GM12878 (cell line): ENCODE data around the gene CDH20. TPM values are rescaled to one million over a fixed set of nuclear protein-coding genes. Genes with fewer than 3 reads are reported as not detected.

Experiments
- ATAC-seq: fragments of 200-7000 bp; cut with Tn5 transposase; 3 replicates; pipeline ENCODE4 v1.9.1; 2020; ENCODE audit warnings: mild to moderate bottlenecking, moderate library complexity
- Bru-seq: library from RNA; stranded (reverse); fragments of 400-500 nt; gene quantifications from one replicate; lab custom pipeline; 2021; lab: Mats Ljungman, UMichigan
- BruChase-seq, 2 experiments: library from RNA; stranded (reverse); fragments of 400-500 nt; gene quantifications; one replicate each; lab custom pipeline; 2021; lab: Mats Ljungman, UMichigan
- BruUV-seq: library from RNA; stranded (reverse); fragments of 400-500 nt; replicated peaks from 2 replicates; lab custom pipeline; 2021; lab: Mats Ljungman, UMichigan
- CTCF ChIA-PET: fragments of 300-600 bp; sonication (Branson Sonifier 250); formaldehyde crosslinking; extraction: SDS; loops from one replicate; lab custom pipeline; 2021; ENCODE audit warnings: inconsistent platforms; lab: Yijun Ruan, JAX
- POLR2A ChIA-PET: fragments of 350-600 bp; formaldehyde crosslinking; extraction: SDS; loops from one replicate; lab custom pipeline; 2021; ENCODE audit warnings: inconsistent platforms; lab: Charles Lee
- RAD21 ChIA-PET: fragments of 300-600 bp; sonication (Branson Sonifier 250); formaldehyde crosslinking; loops from one replicate; lab custom pipeline; 2023; ENCODE audit warnings: antibody characterized with exemption; ENCODE audit not compliant: unreplicated experiment; lab: Charles Lee
- SMC1A ChIA-PET: fragments of 300-600 bp; sonication (Branson Sonifier 250); formaldehyde crosslinking; loops from one replicate; lab custom pipeline; 2023; ENCODE audit not compliant: unreplicated experiment, uncharacterized antibody; lab: Charles Lee
- DNase-seq: peaks from one replicate; pipeline ENCODE4 v3.0.0-alpha.2; 2011; ENCODE audit warnings: low read depth, low spot score
- FAIRE-seq: peaks from 3 replicates; lab custom pipeline; 2011; peaks lifted over from hg19 to GRCh38; lab: Jason Lieb, UNC
- H2AFZ ChIP-seq: 2 replicates; pipeline ENCODE4 v1.6.0; 2011; ENCODE audit warnings: low read depth, low read length, control low read depth; ENCODE audit not compliant: control insufficient read depth
- H3K27ac ChIP-seq: 2 replicates; pipeline ENCODE4 v1.5.1; 2011; ENCODE audit warnings: control low read depth; ENCODE audit not compliant: control insufficient read depth, insufficient read depth
- H3K27me3 ChIP-seq, 2 experiments: replicated peaks in 1 of 2; 2 replicates each; pipeline versions ENCODE4 v1.6.0 to v1.6.1; 2011; ENCODE audit warnings: low read length in 1 of 2; ENCODE audit not compliant: control insufficient read depth in 2 of 2, insufficient read depth in 2 of 2
- H3K36me3 ChIP-seq, 2 experiments: 2 replicates each; pipeline ENCODE4 v1.5.1; 2011; ENCODE audit warnings: low read length in 1 of 2; ENCODE audit not compliant: control insufficient read depth in 2 of 2, insufficient read depth in 2 of 2
- H3K4me1 ChIP-seq: 2 replicates; pipeline ENCODE4 v1.6.1; 2011; ENCODE audit warnings: mild to moderate bottlenecking, low read length, moderate library complexity, mixed read lengths; ENCODE audit not compliant: control insufficient read depth, insufficient read depth
- H3K4me2 ChIP-seq: 2 replicates; pipeline ENCODE4 v1.6.0; 2011; ENCODE audit warnings: control low read depth; ENCODE audit not compliant: control insufficient read depth, insufficient read depth
- H3K4me3 ChIP-seq: fragments of 200-600 bp; sonication (generic); 2 replicates; pipeline ENCODE4 v1.5.1; 2016
- H3K79me2 ChIP-seq: 2 replicates; pipeline ENCODE4 v1.6.0; 2011; ENCODE audit warnings: low read length; ENCODE audit not compliant: control insufficient read depth, insufficient read depth
- H3K9ac ChIP-seq: 2 replicates; pipeline ENCODE4 v1.8.0; 2011; ENCODE audit warnings: low read length, control low read depth, mixed read lengths; ENCODE audit not compliant: control insufficient read depth, insufficient read depth
- H3K9me3 ChIP-seq: replicated peaks from 3 replicates; pipeline ENCODE4 v1.5.1; 2011; ENCODE audit warnings: mild to moderate bottlenecking, low read length; ENCODE audit not compliant: control insufficient read depth, insufficient read depth
- H4K20me1 ChIP-seq: 2 replicates; pipeline ENCODE4 v1.6.0; 2011; ENCODE audit not compliant: control insufficient read depth, insufficient read depth
- EGR1 ChIP-seq, 2 experiments: IDR thresholded peaks; 1 replicate in 1 of 2; 2 replicates in 1 of 2; pipeline ENCODE4 v1.6.1; 2011 to 2012; ENCODE audit warnings: low read depth in 2 of 2, low read length in 2 of 2, borderline replicate concordance in 1 of 2, mild to moderate bottlenecking in 1 of 2, moderate library complexity in 1 of 2
- HDAC6 ChIP-seq: fragments of 200-600 bp; sonication (generic); IDR thresholded peaks from one replicate; pipeline ENCODE4 v1.8.0; 2017; ENCODE audit warnings: antibody characterized with exemption; ENCODE audit not compliant: unreplicated experiment
- IRF3 ChIP-seq: fragments of 450-650 bp; IDR thresholded peaks from 2 replicates; pipeline ENCODE4 v1.6.1; 2014; ENCODE audit warnings: mild to moderate bottlenecking
- LARP7 ChIP-seq: fragments of 450-650 bp; IDR thresholded peaks from 2 replicates; pipeline ENCODE4 v1.6.1; 2017; ENCODE audit warnings: mild to moderate bottlenecking
- NBN ChIP-seq: fragments of 450-650 bp; IDR thresholded peaks from 2 replicates; pipeline ENCODE4 v1.6.1; 2016
- RELA ChIP-seq: fragments of 450-650 bp; IDR thresholded peaks from 2 replicates; pipeline ENCODE4 v1.8.0; 2014; ENCODE audit warnings: borderline replicate concordance; ENCODE audit not compliant: partially characterized antibody
- USF1 ChIP-seq: IDR thresholded peaks from 2 replicates; pipeline ENCODE4 v1.6.1; 2011; ENCODE audit warnings: borderline replicate concordance, low read depth, mild to moderate bottlenecking, moderate library complexity, mixed read lengths, low read length; ENCODE audit not compliant: insufficient read depth; ENCODE audit errors: extremely low read length
- YY1 ChIP-seq: IDR thresholded peaks from 2 replicates; pipeline ENCODE4 v1.6.1; 2011; ENCODE audit warnings: low read depth, mild to moderate bottlenecking, low read length
- ZBTB11 ChIP-seq: fragments of 450-650 bp; formaldehyde crosslinking; IDR thresholded peaks from 2 replicates; pipeline ENCODE4 v1.5.0; 2022; ENCODE audit warnings: mild to moderate bottlenecking, missing genetic modification characterization
- ZBTB40 ChIP-seq: fragments of 450-650 bp; IDR thresholded peaks from 2 replicates; pipeline ENCODE4 v1.6.1; 2016; ENCODE audit warnings: mild to moderate bottlenecking, moderate library complexity, borderline replicate concordance
- WGBS: methylation state at CpG from one replicate; pipeline ENCODE4 v1.1.6; 2016; ENCODE audit warnings: low lambda C conversion rate; ENCODE audit not compliant: insufficient replicate concordance, insufficient coverage; ENCODE audit errors: missing lambda C conversion rate; 5-methylcytosine and 5-hydroxymethylcytosine counted together
- in situ Hi-C: fragments of 300-500 bp; cut with MboI; formaldehyde crosslinking; loops from 9 replicates; pipeline ENCODE4 v1.14.3; 2018; ENCODE audit warnings: mixed read lengths
- intact Hi-C: fragments of 100-400 bp; cut with micrococcal nuclease; formaldehyde crosslinking; loops from one replicate; pipeline ENCODE4 v1.14.2; 2022; ENCODE audit not compliant: unreplicated experiment
- long read RNA-seq, 2 experiments: library from polyadenylated mRNA; unstranded; transcript quantifications; one replicate each; pipeline ENCODE4 v2.0.0, GENCODE V29; 2019 to 2020
- polyA minus RNA-seq, 3 experiments: library from RNA; depleted of rRNA, polyadenylated mRNA; stranded (reverse); fragments of >200 nt; gene quantifications; 2 replicates each; pipeline ENCODE4 v1.2.3, GENCODE V29; 2011
- polyA plus RNA-seq, 11 experiments: library from polyadenylated mRNA; depleted of rRNA in 4 of 11; unstranded in 6 of 11; stranded (reverse) in 5 of 11; fragments of >200 nt; fragmentation: Nextera tagmentation in 4 of 11; fragmentation: Illumina TruSeq in 1 of 11; extraction: Ambion mirVana in 4 of 11; extraction: Trizol in 1 of 11; gene quantifications; 1 replicate in 1 of 11; 2 replicates in 10 of 11; pipeline versions ENCODE4 v1.2.1 to v1.2.3, GENCODE V29; 2011 to 2016; ENCODE audit warnings: inconsistent platforms in 2 of 11, missing spikeins in 2 of 11, low read depth in 1 of 11
- total RNA-seq, 4 experiments: library from RNA; depleted of rRNA in 3 of 4; stranded (reverse); fragments of >200 nt in 3 of 4; fragmentation: Illumina TruSeq in 1 of 4; extraction: Trizol in 1 of 4; gene quantifications; 2 replicates each; pipeline versions ENCODE4 v1.2.1 to v1.2.3, GENCODE V29; 2013 to 2021

Gene CDH20
- total RNA-seq (2013; cell fraction: nucleolus; rRNA removed) = not detected in 2 replicates
- not detected in 2 replicates for total RNA-seq (2014; rRNA removed)
- not detected in 2 replicates for total RNA-seq (2014; rRNA removed; fragmentation: Illumina TruSeq; extraction: Trizol)
- not detected in 2 replicates for total RNA-seq (2021)
- polyA plus RNA-seq (2011; ENCODE audit: low read depth) = not detected
- polyA plus RNA-seq (2011; rRNA removed) = not detected in 2 replicates
- not detected in 2 replicates for polyA plus RNA-seq (2011; cell fraction: cytosol; rRNA removed)
- polyA plus RNA-seq (2011; cell fraction: nucleus; rRNA removed) = not detected in 2 replicates
- not detected in 2 replicates for polyA plus RNA-seq (2012)
- not detected in 2 replicates for polyA plus RNA-seq (2014; fragmentation: Illumina TruSeq; extraction: Trizol)
- polyA plus RNA-seq (2014; fragmentation: Nextera tagmentation; extraction: Ambion mirVana) = not detected
- not detected in 2 replicates for polyA plus RNA-seq (2014; rRNA removed)
- polyA plus RNA-seq (2016; fragmentation: Nextera tagmentation; extraction: Ambion mirVana) = not detected
- not detected in 2 replicates for polyA minus RNA-seq (2011; rRNA and poly(A)+ RNA removed)
- polyA minus RNA-seq (2011; cell fraction: cytosol; rRNA and poly(A)+ RNA removed) = not detected in 2 replicates
- not detected in 2 replicates for polyA minus RNA-seq (2011; cell fraction: nucleus; rRNA and poly(A)+ RNA removed)
- Bru-seq, nascent RNA = percentile 0 among the genes with signal in this experiment
- BruChase-seq, experiment 1, labeled RNA remaining after a 6-hour chase = not detected
- BruChase-seq, experiment 2, labeled RNA remaining after a 2-hour chase = percentile 0 among the genes with signal in this experiment
- long read RNA-seq, experiment 1 = 0 reads
- long read RNA-seq, experiment 2, partial matches to known transcripts = 0 of 1 reads
- long read RNA-seq, experiment 2, other reads (novel, unspliced or antisense) = 1 of 1 reads

- ATAC-seq = no peak
- 34% methylated on average over 28 of the region's 32 CpGs for WGBS
- no TSS peak for BruUV-seq
- no peak for FAIRE-seq
- ChIA-PET SMC1A (no interaction called here), RAD21 (no interaction called here), POLR2A (no interaction called here), CTCF (no interaction called here)
- no peaks in the 10 kb centered on the region for H3K9me3 ChIP-seq
- no peaks in the 10 kb centered on the region for H3K4me1 ChIP-seq
- H3K4me2 ChIP-seq = no peak within 1 kb of the TSS
- intact Hi-C loops (no loop called here), in situ Hi-C loops (no loop called here)
- H2AFZ ChIP-seq = no peak within 1 kb of the TSS
- H4K20me1 ChIP-seq = no peaks in the 10 kb centered on the region
- no peaks in the 10 kb centered on the region for H3K79me2 ChIP-seq
- peaks cover 0 to 10% of the 10 kb centered on the region in 2 experiments; a peak in 2 of 4 replicates for H3K27me3 ChIP-seq
- DNase-seq = no peak
- no peaks in the 10 kb centered on the region for H3K36me3 ChIP-seq
- H3K4me3 ChIP-seq = no peak within 1 kb of the TSS
- H3K9ac ChIP-seq = no peak within 1 kb of the TSS
- no peak within 1 kb of the TSS for H3K27ac ChIP-seq
- TF ChIP-seq LARP7 (no peak), YY1 (no peak), USF1 (no peak), IRF3 (no peak), RELA (no peak), ZBTB40 (no peak), EGR1 (IDR thresholded peaks at IDR 0.05; ENCODE audit: borderline replicate concordance in 1 of 2, low read depth in 2 of 2, low read length in 2 of 2) (no peak), NBN (no peak), HDAC6 (no peak), ZBTB11 (CRISPR knock-in tag) (no peak)
These were observed at the start of gene CDH20 for GRCh38 chr18:61333271-61333745. CDH20 (plus strand) TSS chr18:61333430.
